Mesendoderm (in vitro differentiated cells): ENCODE results near the gene SAMSN1.

Source experiments
- DNase-seq: peaks from one replicate; pipeline ENCODE4 v3.0.0; 2013
- H2AK5ac ChIP-seq: 2 replicates; pipeline ENCODE4 v1.6.1; 2013; ENCODE audit warnings: low read length, inconsistent platforms
- H2BK120ac ChIP-seq: 2 replicates; pipeline ENCODE4 v1.6.1; 2013; ENCODE audit warnings: low read depth, mild to moderate bottlenecking, low read length, moderate library complexity, mixed read lengths
- H2BK15ac ChIP-seq: replicated peaks from 2 replicates; pipeline ENCODE4 v1.6.1; 2013; ENCODE audit warnings: low read depth, mild to moderate bottlenecking, moderate library complexity
- H2BK5ac ChIP-seq: 2 replicates; pipeline ENCODE4 v1.6.1; 2013; ENCODE audit warnings: low read length, inconsistent platforms
- H3K18ac ChIP-seq: 2 replicates; pipeline ENCODE4 v1.6.1; 2013; ENCODE audit warnings: mild to moderate bottlenecking, low read length, mixed read lengths
- H3K23ac ChIP-seq: one replicate; pipeline ENCODE4 v1.6.1; 2013; ENCODE audit warnings: low read length
- H3K27ac ChIP-seq: 2 replicates; pipeline ENCODE4 v1.5.1; 2013; ENCODE audit warnings: low read depth, mild to moderate bottlenecking, inconsistent platforms, low read length, moderate library complexity
- H3K27me3 ChIP-seq: 2 replicates; pipeline ENCODE4 v1.6.1; 2013; ENCODE audit warnings: low read length, control low read depth, mild to moderate bottlenecking, inconsistent platforms; ENCODE audit not compliant: insufficient read depth, poor library complexity
- H3K36me3 ChIP-seq: 2 replicates; pipeline ENCODE4 v1.6.1; 2013; ENCODE audit warnings: low read length, inconsistent platforms; ENCODE audit not compliant: control insufficient read depth, insufficient read depth
- H3K4ac ChIP-seq: one replicate; pipeline ENCODE4 v1.6.1; 2013; ENCODE audit warnings: low read depth, mild to moderate bottlenecking, low read length, moderate library complexity
- H3K4me1 ChIP-seq: 2 replicates; pipeline ENCODE4 v1.6.1; 2013; ENCODE audit warnings: low read depth, low read length, inconsistent platforms; ENCODE audit not compliant: control insufficient read depth
- H3K4me2 ChIP-seq: 2 replicates; pipeline ENCODE4 v1.6.1; 2013; ENCODE audit warnings: low read length
- H3K4me3 ChIP-seq: 2 replicates; pipeline ENCODE4 v1.5.1; 2013; ENCODE audit warnings: mild to moderate bottlenecking, low read length
- H3K56ac ChIP-seq: one replicate; pipeline ENCODE4 v1.6.1; 2013; ENCODE audit warnings: low read length
- H3K79me1 ChIP-seq: 2 replicates; pipeline ENCODE4 v1.6.1; 2013; ENCODE audit warnings: low read length, inconsistent platforms
- H3K79me2 ChIP-seq: 2 replicates; pipeline ENCODE4 v1.6.1; 2013; ENCODE audit warnings: mild to moderate bottlenecking, low read length; ENCODE audit not compliant: control insufficient read depth, insufficient read depth
- H3K9ac ChIP-seq: 2 replicates; pipeline ENCODE4 v1.6.1; 2013; ENCODE audit warnings: low read length, inconsistent platforms
- H4K5ac ChIP-seq: one replicate; pipeline ENCODE4 v1.6.1; 2013; ENCODE audit warnings: low read length
- H4K8ac ChIP-seq: one replicate; pipeline ENCODE4 v1.6.1; 2013; ENCODE audit warnings: low read depth, mild to moderate bottlenecking, control low read depth, low read length, moderate library complexity
- WGBS: extraction: QIAGEN DNeasy Blood & Tissue Kit; methylation state at CpG from one replicate; pipeline ENCODE4 v1.1.7; 2013; ENCODE audit warnings: low lambda C conversion rate, missing lambda C conversion rate; ENCODE audit not compliant: insufficient coverage; ENCODE audit errors: extremely low coverage; 5-methylcytosine and 5-hydroxymethylcytosine counted together

The SAMSN1 gene

DNA sequence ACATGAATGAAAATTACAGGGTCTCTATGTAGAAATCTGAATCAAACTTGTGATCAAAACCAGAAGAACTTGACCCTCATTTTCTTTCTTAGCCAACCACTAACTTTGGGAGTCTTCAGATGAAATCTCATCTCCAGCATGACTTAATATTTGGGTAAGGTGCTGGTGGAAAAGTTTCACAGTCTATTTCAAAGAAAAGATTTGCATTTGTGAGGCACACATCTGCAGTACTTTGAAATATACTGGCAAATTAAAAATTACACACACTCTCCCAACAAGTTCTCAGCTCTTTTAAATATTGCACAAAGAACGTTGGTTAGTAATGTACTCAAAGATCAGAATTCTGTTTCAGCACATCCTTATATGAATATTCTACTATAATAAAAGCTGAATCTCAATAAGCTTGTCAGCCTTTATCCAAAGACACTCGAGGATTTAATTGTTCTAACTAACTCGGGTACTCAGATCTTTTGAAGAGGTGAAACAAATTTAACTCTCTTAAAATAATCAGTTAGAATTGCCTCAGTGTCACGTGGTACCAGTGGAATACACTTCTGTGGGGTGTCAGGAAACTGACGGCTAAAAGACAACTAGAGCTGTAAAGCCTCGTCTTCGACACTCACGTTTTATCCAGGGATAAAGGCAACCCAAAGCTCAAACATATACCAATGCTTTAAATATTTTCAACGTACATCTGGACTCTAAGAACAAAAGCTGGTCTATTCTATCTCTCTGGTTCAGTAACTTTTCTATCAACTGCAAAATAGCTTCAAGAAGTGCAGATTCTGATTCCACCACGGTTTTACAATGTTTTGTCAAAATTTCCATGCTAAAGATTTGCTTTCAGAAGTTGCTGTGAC, 19.0 kb downstream of the SAMSN1 start:
- H3K4me3 ChIP-seq: no peak overlapping the region
- H3K27me3 ChIP-seq: no peaks in the 10 kb centered on the region
- H3K27ac ChIP-seq: no peak overlapping the region
- H3K4ac ChIP-seq: no peak overlapping the region
- H4K5ac ChIP-seq: no peak overlapping the region
- no CpG with 5 or more reads among the region's 10 CpGs for WGBS
- H2BK5ac ChIP-seq: no peak overlapping the region
- H3K79me1 ChIP-seq: no peaks in the 10 kb centered on the region
- no peak overlapping the region for H3K4me2 ChIP-seq
- H2BK15ac ChIP-seq: no peak overlapping the region
- H2AK5ac ChIP-seq: no peak overlapping the region
- H3K18ac ChIP-seq: no peak overlapping the region
- H2BK120ac ChIP-seq: no peak overlapping the region
- DNase-seq: no peak
- no peak overlapping the region for H3K23ac ChIP-seq
- no peak overlapping the region for H3K9ac ChIP-seq
- H4K8ac ChIP-seq: no peak overlapping the region
- no peak overlapping the region for H3K56ac ChIP-seq
- no peaks in the 10 kb centered on the region for H3K4me1 ChIP-seq
- H3K36me3 ChIP-seq: no peaks in the 10 kb centered on the region
- no peaks in the 10 kb centered on the region for H3K79me2 ChIP-seq

DNA sequence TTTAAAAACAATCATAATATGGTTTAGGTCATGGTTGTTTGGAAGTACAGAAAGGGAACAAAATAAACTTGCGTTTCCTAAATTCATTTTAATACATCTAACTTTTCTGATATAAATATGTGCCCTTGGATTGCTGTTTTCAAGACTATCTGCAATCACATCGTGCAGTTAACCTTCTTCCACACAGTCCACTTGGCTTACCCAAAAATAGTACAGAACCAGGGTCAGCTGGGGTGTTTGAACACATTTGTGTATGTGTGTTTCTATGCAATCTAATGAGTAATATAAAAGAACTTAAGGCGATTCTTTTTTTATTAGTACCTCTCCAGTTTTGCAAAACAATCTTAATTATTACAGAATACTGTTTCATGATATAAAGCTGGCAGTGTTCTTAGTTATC, 19.9 kb downstream of the SAMSN1 start:
- Histone ChIP-seq H4K5ac (no peak overlapping the region), H3K4me1 (no peaks in the 10 kb centered on the region), H3K36me3 (no peaks in the 10 kb centered on the region), H3K18ac (no peak overlapping the region), H2BK120ac (no peak overlapping the region), H3K4me3 (no peak overlapping the region), H3K56ac (no peak overlapping the region), H3K23ac (no peak overlapping the region), H3K9ac (no peak overlapping the region), H3K4me2 (no peak overlapping the region), H2BK5ac (no peak overlapping the region), H3K27ac (no peak overlapping the region), H4K8ac (no peak overlapping the region), H3K79me2 (no peaks in the 10 kb centered on the region), H3K27me3 (no peaks in the 10 kb centered on the region), H3K4ac (no peak overlapping the region), H2AK5ac (no peak overlapping the region), H3K79me1 (no peaks in the 10 kb centered on the region), H2BK15ac (no peak overlapping the region)
- no peak for DNase-seq
- no CpG with 5 or more reads among the region's 3 CpGs for WGBS

DNA sequence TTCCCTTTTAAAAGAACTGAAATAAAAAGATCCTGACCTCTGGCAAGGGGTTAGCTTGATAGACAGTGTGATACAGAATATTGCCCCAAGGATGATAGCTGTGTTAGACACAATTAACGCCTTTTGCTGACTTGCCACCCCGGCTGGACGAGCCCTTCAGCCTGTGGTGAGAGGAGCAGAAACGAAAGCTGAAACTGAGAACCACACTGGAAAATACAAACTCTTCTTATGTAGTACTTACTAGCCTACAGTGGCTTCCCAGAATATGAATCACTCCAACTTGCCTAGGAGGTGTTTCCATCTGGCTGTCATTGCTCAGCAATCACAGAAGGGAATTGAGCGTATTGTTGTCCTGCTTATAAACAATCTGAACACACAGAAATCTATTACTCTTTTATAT, 22.9 kb downstream of the SAMSN1 start:
- Histone ChIP-seq H3K4me1 (no peaks in the 10 kb centered on the region), H3K4me3 (no peak overlapping the region), H3K79me2 (no peaks in the 10 kb centered on the region), H3K18ac (no peak overlapping the region), H3K56ac (no peak overlapping the region), H2AK5ac (no peak overlapping the region), H3K79me1 (no peaks in the 10 kb centered on the region), H4K5ac (no peak overlapping the region), H2BK15ac (no peak overlapping the region), H3K4me2 (no peak overlapping the region), H4K8ac (no peak overlapping the region), H3K27ac (no peak overlapping the region), H3K4ac (no peak overlapping the region), H3K36me3 (no peaks in the 10 kb centered on the region), H3K27me3 (no peaks in the 10 kb centered on the region), H2BK5ac (no peak overlapping the region), H2BK120ac (no peak overlapping the region), H3K9ac (no peak overlapping the region), H3K23ac (no peak overlapping the region)
- DNase-seq: no peak
- WGBS: no CpG with 5 or more reads among the region's 5 CpGs

GRCh38 chr21:14522736-14523135, 23.4 kb downstream of the SAMSN1 start:
- Histone ChIP-seq H3K27me3 (no peaks in the 10 kb centered on the region), H2BK15ac (no peak overlapping the region), H3K36me3 (no peaks in the 10 kb centered on the region), H4K8ac (no peak overlapping the region), H3K4me1 (no peaks in the 10 kb centered on the region), H3K27ac (no peak overlapping the region), H3K4me2 (no peak overlapping the region), H3K9ac (no peak overlapping the region), H3K79me2 (no peaks in the 10 kb centered on the region), H3K23ac (no peak overlapping the region), H3K56ac (no peak overlapping the region), H2BK5ac (no peak overlapping the region), H3K18ac (no peak overlapping the region), H2AK5ac (no peak overlapping the region), H3K4ac (no peak overlapping the region), H3K4me3 (no peak overlapping the region), H4K5ac (no peak overlapping the region), H2BK120ac (no peak overlapping the region), H3K79me1 (no peaks in the 10 kb centered on the region)
- no CpG with 5 or more reads among the region's 2 CpGs for WGBS
- DNase-seq: no peak

- Histone ChIP-seq H3K79me2 (no peaks in the 10 kb centered on the region), H3K4me2 (no peak overlapping the region), H3K18ac (no peak overlapping the region), H3K27ac (no peak overlapping the region), H3K9ac (no peak overlapping the region), H4K8ac (no peak overlapping the region), H3K4ac (no peak overlapping the region), H4K5ac (no peak overlapping the region), H3K23ac (no peak overlapping the region), H3K79me1 (no peaks in the 10 kb centered on the region), H3K4me3 (no peak overlapping the region), H2AK5ac (no peak overlapping the region), H3K27me3 (no peaks in the 10 kb centered on the region), H3K36me3 (no peaks in the 10 kb centered on the region), H2BK120ac (no peak overlapping the region), H2BK5ac (no peak overlapping the region), H3K4me1 (no peaks in the 10 kb centered on the region), H3K56ac (no peak overlapping the region), H2BK15ac (no peak overlapping the region)
- WGBS: no CpG with 5 or more reads among the region's 7 CpGs
- no peak for DNase-seq
Measured at GRCh38 chr21:14520535-14520934, 25.6 kb downstream of the SAMSN1 start.

GRCh38 chr21:14519000-14519399, 27.1 kb downstream of the SAMSN1 start:
- no peak overlapping the region for H3K4me2 ChIP-seq
- H3K4ac ChIP-seq: no peak overlapping the region
- no peak overlapping the region for H3K4me3 ChIP-seq
- no peak overlapping the region for H2BK15ac ChIP-seq
- no peak overlapping the region for H3K23ac ChIP-seq
- H2BK120ac ChIP-seq: no peak overlapping the region
- no peak overlapping the region for H4K8ac ChIP-seq
- H3K18ac ChIP-seq: no peak overlapping the region
- WGBS: no CpG with 5 or more reads among the region's 1 CpG
- no peaks in the 10 kb centered on the region for H3K79me1 ChIP-seq
- no peak overlapping the region for H2BK5ac ChIP-seq
- no peak overlapping the region for H3K9ac ChIP-seq
- no peak overlapping the region for H2AK5ac ChIP-seq
- H3K79me2 ChIP-seq: no peaks in the 10 kb centered on the region
- H3K56ac ChIP-seq: no peak overlapping the region
- DNase-seq: no peak
- no peak overlapping the region for H4K5ac ChIP-seq
- no peaks in the 10 kb centered on the region for H3K27me3 ChIP-seq
- no peaks in the 10 kb centered on the region for H3K36me3 ChIP-seq
- no peak overlapping the region for H3K27ac ChIP-seq
- no peaks in the 10 kb centered on the region for H3K4me1 ChIP-seq
